Epithelial cell of alveolus of lung (primary cell): ENCODE measurements around the gene PRRG3. TPM values are rescaled to one million over a fixed set of nuclear protein-coding genes. Genes with fewer than 3 reads are reported as not detected.

Experiments
- total RNA-seq: library from RNA; depleted of rRNA; stranded (reverse); fragments of >200 nt; gene quantifications from 2 replicates; pipeline ENCODE4 v1.2.1, GENCODE V29; 2015

Gene PRRG3
- not detected in 2 replicates for total RNA-seq

DNA sequence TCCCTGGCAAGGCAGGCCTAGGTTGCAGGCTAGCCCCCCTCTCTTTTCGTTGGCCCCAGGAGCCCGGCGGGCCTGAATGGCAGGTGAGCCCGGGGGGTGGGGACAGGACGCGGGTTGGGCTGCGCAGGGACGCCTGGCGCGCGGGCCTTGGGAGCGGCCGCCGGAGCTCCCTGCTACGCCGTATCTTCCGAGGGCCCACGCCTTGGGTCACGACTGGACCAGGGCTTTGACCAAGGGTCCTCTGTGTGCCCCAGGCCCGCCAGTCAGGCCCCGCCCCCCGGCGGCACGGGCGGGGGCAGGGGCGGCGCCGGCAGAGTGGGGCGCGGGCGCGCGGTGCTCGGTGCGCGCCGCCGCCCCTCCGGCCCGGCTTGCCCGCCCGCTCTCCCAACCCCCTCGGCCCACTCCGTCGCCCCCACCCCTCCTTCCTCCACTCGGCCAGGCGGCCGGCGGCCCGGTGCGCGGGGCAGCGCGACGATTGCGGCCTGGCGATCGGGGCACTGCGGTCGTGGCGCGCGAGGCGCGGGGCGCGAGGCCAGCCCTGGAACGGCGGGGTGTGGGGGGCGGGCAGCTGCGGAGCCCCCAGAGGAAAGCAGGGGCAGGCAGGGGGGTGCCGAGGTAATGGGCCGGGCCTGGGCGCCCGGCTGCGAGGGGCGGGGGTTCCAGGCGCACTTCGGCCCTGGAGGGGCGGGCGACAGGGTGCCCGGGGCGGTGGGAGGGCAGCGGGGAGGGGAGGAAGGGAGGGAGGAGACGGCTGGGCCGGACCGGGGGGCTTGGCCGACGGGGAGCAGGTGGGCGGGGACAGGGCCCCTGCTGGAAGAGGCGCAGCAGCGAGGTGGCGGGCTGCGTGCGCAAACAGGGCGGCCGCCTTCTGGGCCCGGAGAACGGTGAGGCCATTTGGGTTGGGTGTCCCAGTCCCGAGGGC, at the start of gene PRRG3:
Gene PRRG3 (plus strand): TSS at position 798 of the 922 bp plus-strand sequence. CDS start 3,357 bp downstream, outside the sequence.

DNA sequence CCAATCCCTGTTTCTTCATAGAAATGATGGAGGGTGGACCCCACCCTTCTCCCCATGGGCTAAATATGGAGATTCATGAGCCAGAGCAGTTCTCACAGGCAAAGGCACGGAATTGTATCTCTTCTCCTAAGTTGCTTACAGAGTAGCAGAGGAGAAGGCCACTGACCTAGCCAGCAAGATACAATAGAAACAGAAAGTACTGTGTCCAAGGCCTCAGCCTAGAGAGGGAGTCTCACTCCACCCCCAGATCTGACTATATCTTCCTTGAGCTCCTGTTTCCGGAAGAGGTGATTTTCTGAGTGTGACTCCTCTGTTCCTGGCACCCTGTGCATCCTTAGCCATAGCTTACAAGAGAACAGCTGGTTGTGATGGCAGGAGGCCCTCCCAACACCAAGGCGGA, 20.5 kb downstream of the PRRG3 start, which contains the start of gene FATE1:
Gene FATE1 (plus strand): TSS at position 284 of the 400 bp plus-strand sequence. CDS start 85 bp downstream, at position 369.

DNA sequence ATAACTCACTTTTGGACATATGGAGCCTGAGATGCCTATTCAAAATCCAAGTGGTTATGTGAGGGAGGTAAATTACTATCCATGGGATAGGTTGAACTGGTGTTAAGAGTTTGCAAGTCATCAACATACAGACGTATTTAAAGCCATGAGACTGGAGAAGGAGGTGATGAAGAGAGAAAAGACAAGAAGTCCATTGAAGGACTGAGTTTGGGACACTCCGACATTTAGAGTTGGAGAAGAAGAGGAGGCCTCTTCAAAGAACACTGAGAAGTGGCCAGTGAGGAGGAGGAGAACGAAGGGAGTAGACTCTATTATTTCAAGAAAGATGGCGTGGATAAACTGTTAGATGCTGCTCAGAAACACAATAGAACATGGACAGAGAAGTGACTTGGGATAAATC, 39.2 kb downstream of the PRRG3 start, which contains the start of gene CNGA2:
Gene CNGA2 (plus strand): TSS at position 301 of the 400 bp plus-strand sequence. CDS start 3,738 bp downstream, outside the sequence.

Other genes starting within 250 kb of the PRRG3 start
- not detected in 2 replicates for gene PASD1, start 131.8 kb upstream of the PRRG3 start, total RNA-seq
- not detected in 2 replicates for gene FATE1, start 20.6 kb downstream of the PRRG3 start, total RNA-seq
- not detected in 2 replicates for gene CNGA2, start 39.3 kb downstream of the PRRG3 start, total RNA-seq
- gene MAGEA4, start 217.4 kb downstream of the PRRG3 start, total RNA-seq: not detected in 2 replicates